Endometrium (tissue), 2 donors: ENCODE results near the gene ISG15.
"Not testable (repeated sequence)": the region's sequence is repeated elsewhere in the genome, so short reads cannot be mapped to it uniquely, and the experiment has no call there.

ENCODE experiments used
- FAIRE-seq: peaks from 2 replicates; lab custom pipeline; 2012; peaks lifted over from hg19 to GRCh38; lab: Jason Lieb, UNC
- donor health status: control.
- donor health status: control.

Gene ISG15

GRCh38 chr1:1046767-1047166 is 33.5 kb downstream of the ISG15 start:
- FAIRE-seq = no peak

- FAIRE-seq = no peak
Observed at GRCh38 chr1:1047407-1047806, 34.1 kb downstream of the ISG15 start.

- no peak for FAIRE-seq
Observed at GRCh38 chr1:1047963-1048362, 34.7 kb downstream of the ISG15 start.

- FAIRE-seq = no peak
Observed at GRCh38 chr1:1048765-1049164, 35.5 kb downstream of the ISG15 start.

- no peak for FAIRE-seq
Observed at GRCh38 chr1:1049318-1050165, 36.2 kb downstream of the ISG15 start.

- no peak for FAIRE-seq
Observed at GRCh38 chr1:1050577-1051052, 37.3 kb downstream of the ISG15 start.

GRCh38 chr1:1051127-1051810 is 38.0 kb downstream of the ISG15 start:
- FAIRE-seq = no peak

GRCh38 chr1:1052003-1052840 is 38.9 kb downstream of the ISG15 start:
- no peak for FAIRE-seq

GRCh38 chr1:1053022-1053421 is 39.7 kb downstream of the ISG15 start:
- no peak for FAIRE-seq

- no peak for FAIRE-seq
Observed at GRCh38 chr1:1053682-1054081, 40.4 kb downstream of the ISG15 start.

GRCh38 chr1:1054099-1054700 is 40.9 kb downstream of the ISG15 start:
- FAIRE-seq = no peak

- no peak for FAIRE-seq
Observed at GRCh38 chr1:1054971-1055370, 41.7 kb downstream of the ISG15 start.

GRCh38 chr1:1055841-1056736 is 42.8 kb downstream of the ISG15 start:
- FAIRE-seq = no peak

GRCh38 chr1:1057769-1058087 is 44.4 kb downstream of the ISG15 start:
- FAIRE-seq = not testable (repeated sequence)

GRCh38 chr1:1058088-1058905 is 45.0 kb downstream of the ISG15 start:
- no peak for FAIRE-seq

- FAIRE-seq = no peak
Observed at GRCh38 chr1:1058921-1059493, 45.7 kb downstream of the ISG15 start.

GRCh38 chr1:1059494-1060280 is 46.4 kb downstream of the ISG15 start:
- FAIRE-seq = no peak

- FAIRE-seq = no peak
Observed at GRCh38 chr1:1060281-1061000, 47.1 kb downstream of the ISG15 start.
